Stimulated activated CD8-positive, alpha-beta memory T cell treated with anti-CD3 and anti-CD28 coated beads, Interleukin-12 subunit alpha, Interleukin-12 subunit beta, amount 100 ng/mL, for 24 hours (primary cell): ENCODE measurements around the gene ANKRD10.
A peak's percentile ranks its signal among the peaks of the same experiment; 100 is the strongest.

Experiments used
- DNase-seq: peaks from one replicate; pipeline ENCODE4 v3.0.0-alpha.2; 2020; ENCODE audit errors: extremely low read depth

ANKRD10 gene

GRCh38 chr13:110885966-110886869 is 28.7 kb downstream of the ANKRD10 start:
- no peak for DNase-seq

GRCh38 chr13:110885516-110885915 is 29.4 kb downstream of the ANKRD10 start:
- DNase-seq, result no peak

DNA sequence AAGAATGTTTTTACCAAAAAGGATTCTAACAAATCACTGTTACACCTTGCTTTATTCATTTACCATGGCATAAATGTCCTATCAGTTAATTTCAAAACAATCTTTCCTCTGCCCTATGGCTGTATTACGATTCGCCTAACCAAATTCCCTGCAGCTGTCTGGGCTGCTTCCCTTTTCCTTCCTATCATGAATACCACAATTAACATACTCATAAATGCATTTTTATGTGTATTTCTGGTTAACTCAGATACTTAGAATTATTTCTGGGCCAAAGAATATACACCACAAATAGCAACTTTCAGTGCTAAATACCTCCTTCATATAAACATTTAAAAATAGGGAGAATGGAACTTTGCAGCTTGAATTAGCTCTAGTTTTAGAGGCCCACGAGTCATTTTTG is 30.4 kb downstream of the ANKRD10 start:
- no peak for DNase-seq

DNA sequence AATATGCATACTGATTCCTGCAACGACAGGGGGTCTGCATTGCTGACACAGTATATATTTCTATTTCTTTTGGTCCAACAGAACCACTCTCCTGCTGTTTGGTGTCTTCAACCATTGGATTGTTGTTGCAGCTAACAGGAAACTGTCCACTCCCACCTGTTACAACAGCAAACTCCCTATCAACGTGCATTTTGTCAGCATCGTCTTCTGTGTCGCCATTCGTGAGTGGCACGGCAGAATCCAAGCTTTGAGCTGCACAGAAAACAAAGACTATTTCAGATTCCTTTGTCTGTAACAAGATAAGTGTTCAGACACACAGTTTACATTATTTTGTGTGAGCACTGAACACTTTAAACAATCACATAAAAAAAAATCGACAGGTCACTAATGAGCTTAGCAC is 31.3 kb downstream of the ANKRD10 start:
- no peak for DNase-seq

DNA sequence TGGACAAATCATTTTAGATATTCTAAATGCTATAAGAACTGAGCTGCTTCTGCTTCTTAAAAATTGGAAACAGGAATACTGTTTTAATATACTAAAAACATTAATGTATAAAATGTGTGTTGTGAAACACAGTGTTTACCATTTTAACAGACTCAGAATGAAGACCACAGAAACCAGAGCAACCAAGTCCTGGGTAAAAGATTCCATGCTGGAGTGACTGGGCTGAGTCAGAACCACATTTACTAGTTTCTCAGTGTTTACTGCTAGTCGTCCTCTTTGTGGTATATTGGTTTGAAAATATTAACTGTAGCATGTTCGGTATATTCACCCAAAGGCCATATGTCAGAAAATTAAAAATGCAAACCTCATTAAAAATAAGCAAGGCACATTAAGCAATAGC is 31.9 kb downstream of the ANKRD10 start:
- DNase-seq, result no peak

DNA sequence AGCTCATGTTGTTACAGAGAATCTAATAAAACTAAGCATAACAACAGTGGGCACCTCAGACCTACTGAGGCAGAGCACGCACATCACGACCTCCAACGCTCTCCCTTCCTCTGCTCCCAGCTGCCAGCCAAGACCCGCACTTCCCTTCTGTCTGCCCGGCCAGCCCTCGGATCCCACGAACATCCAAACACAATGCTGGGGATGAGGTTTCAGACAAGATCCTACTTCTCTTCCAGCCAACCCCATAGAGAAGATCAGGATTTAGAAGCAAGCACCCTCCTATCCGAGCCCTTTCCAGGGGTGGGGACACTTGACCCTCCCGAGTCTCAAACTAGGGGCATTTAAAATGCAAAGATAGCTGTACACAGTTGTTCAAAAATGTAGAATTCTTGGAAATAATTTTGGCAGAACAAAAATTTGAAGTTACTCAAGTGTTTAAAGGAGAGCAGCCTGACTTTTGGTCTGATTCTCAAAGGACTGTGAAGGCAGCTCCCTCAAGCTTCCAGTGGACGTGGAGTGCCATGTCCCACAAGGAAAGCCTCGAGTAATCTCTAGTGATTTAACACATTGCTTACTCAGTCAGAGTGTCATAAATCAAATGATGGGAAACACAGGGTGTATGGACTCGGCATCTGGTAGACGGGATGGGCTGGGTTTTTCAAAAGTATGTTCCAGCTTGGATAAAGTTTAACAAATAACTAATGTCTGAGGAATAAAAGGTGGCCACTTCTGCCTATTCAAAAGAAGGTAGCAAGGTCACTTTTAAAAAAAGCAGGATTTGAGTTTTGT is 32.8 kb downstream of the ANKRD10 start:
- no peak for DNase-seq

DNA sequence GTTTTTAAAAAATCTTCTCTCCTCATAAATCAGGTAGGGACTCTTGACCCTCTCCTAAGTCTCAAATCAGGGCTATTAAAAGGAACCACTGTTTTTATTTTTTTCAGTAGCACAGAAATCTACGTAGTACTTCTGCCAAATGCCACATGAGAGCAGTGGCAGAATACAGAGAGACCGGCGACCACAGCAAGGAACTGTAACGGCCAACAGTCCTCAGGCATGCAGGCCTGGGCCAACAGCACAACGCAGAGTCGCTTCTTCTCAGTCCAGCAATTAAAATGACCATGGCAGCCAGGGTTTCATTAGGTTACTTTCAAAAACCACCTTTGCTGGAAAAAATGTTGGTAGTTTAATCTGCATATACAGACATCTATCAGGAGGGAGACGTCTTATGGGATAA is 34.2 kb downstream of the ANKRD10 start:
- no peak for DNase-seq

DNA sequence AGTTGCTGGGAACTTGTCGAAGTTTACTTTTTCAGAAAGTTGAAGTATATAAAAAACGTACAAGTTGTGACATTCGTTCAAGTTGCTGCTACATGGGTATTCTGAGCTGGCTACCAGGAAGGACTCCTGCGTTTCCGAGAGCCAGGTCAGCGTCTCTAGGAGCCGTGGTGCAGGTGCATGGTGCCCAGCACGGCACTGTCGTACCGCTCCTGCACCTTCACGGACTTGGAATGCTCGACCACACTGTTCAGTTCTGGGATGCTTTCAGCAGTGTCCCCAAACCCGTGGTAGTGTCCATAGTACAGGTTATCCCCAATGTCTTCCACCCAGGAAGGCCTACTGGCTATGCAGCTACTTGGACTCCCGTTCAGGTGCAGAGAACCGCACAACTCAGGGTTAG is 35.4 kb downstream of the ANKRD10 start:
- no peak for DNase-seq

GRCh38 chr13:110877737-110878258 is 37.1 kb downstream of the ANKRD10 start:
- no peak for DNase-seq

GRCh38 chr13:110876609-110877008 is 38.3 kb downstream of the ANKRD10 start:
- no peak for DNase-seq

GRCh38 chr13:110875241-110875640 is 39.6 kb downstream of the ANKRD10 start:
- no peak for DNase-seq

GRCh38 chr13:110874508-110874960 is 40.3 kb downstream of the ANKRD10 start:
- peak; percentile 20 for DNase-seq

GRCh38 chr13:110873639-110874507 is 41.0 kb downstream of the ANKRD10 start:
- no peak for DNase-seq

DNA sequence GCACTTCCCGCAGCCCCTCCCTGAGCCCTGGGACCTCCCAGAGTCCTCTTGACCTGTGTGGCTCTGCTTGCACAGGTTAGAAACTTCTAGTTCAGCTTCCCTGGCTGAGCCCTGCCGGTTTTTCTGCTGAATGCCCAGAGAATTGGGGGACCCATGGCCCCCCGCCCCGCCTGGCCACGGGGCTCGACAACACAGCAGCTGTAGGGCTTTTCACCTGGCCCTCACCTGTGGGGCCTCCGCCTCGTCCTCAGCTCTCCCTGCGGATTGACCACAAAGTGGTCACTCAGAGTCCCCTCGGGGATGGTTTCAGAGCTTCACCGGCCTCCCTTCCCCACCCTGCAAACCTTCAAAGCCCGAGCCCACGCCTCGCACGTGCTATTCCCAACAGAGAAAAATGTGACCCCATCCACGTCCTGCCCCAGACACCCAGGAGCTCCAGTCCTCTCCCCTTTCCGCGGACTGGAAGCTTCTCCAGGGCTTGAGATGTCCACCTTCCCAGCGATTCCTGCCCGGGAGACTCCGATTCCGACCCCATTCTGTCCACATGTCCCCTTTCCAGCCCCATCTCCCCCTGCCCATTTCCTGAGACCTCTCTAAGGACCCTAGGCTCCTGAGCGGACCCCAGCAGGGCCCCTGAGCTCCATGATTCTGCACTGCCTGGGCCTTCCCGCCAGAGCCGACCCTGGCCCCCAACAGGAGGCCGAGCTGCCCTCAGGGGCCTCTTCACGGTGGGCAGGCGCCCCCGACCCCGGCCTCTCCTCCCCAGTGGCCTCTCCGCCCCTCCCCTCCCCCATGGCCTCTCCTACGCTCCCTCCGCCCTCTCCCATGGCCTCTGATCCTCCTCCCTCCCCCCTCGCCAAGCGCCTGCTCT is 41.9 kb downstream of the ANKRD10 start:
- no peak for DNase-seq

GRCh38 chr13:110872034-110872767 is 42.7 kb downstream of the ANKRD10 start:
- DNase-seq, result no peak

GRCh38 chr13:110869805-110870706 is 44.8 kb downstream of the ANKRD10 start:
- DNase-seq, result no peak

DNA sequence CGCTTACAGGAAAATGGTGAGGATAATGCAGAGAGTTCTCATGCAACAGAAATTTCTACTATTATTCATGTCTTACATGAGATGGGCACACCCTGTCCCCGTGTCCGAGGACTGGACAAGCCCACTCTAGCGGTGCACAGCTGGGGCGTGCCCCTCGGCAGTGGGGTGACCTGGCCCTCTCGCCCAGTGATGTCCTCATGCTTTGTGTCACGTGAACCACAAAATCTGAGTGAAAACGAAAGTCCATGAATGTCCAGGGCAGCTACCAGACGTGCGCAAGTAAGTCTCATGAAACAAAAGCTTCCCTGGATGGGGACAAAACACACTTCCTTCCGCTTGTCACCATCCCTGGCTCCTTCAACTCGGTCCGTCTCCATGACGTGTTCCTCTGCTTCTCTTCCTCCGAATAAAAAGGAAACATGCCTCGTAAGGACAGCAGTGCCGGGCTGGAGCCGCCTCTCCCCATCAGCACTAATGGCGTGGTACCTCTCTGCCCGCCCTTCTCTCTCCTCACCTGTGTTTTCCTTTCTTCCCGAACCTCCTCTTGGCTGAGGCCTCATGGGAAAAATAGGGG is 45.6 kb downstream of the ANKRD10 start:
- DNase-seq, result no peak

DNA sequence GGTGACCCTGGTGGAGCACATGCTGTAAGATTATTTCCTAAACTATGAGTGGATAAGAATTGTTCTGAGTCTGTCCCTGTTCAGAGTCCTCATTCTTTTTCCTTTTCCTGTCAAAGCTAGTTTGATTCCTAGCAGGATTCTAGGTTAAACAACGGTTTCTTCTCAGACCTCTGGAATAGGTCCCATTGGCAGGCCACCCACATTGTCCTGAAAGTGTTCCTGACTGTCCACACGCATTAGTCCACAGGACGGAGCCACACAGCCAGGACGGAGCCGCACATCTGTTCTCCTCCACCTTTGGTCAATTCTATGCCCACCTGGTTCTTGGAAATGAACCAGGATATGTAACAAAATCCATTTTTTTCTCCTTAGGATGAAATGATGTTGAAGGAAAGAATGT is 46.1 kb downstream of the ANKRD10 start:
- no peak for DNase-seq

DNA sequence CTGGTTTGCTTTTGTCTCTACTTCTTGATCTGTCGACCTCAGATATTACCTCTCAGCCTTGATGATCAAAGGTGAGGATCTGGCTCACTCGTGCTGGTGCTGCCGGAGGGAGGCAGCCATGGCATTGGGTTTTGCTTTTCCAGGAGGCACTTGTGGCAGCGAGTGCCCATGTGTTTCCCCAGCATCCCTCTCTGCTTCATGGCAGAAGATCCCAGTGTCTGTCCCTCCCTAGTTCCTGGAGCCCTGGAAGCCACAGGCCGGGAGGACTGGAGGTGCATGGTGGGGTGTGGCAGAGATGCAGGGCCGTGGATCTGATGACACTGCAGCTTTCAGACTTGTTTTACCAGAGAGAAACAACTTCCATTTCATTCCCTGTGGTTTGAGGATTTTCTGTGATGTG is 47.5 kb downstream of the ANKRD10 start:
- DNase-seq, result no peak
